ENCODE measurements around the gene CYP1B1.

CYP1B1 gene

GRCh38 chr2:38074764-38075506 is 1.0 kb downstream of the CYP1B1 start:
- DNase-seq, result peak; percentile 37

DNA sequence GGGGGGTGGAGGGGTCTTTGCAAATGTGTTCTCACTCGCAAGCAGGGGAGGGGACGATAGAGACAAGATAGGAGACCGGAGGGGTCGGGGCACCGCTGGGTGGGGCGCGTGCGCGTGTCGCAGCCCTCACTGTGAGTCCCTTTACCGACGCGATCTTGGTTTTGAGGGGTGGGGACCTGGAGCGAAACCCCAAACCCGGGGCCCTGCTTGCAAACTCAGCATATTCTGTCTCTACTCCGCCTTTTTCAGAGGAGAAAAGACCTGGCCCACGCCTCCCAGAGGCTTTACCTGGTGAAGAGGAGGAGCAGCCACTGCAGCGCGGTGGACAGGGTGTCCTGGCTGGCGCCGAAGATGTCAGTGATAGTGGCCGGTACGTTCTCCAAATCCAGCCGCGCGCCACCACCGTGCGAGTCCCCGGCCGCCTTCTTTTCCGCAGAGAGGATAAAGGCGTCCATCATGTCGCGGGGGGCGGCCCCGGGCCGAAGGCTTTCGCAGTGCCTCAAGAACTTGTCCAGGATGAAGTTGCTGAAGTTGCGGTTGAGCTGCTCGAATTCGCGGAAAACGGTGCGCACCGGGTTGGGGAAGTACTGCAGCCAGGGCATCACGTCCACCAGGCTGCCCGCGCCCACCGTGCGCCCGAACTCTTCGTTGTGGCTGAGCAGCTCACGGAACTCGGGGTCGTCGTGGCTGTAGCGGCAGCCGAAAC is 1.7 kb downstream of the CYP1B1 start:
- DNase-seq, result no peak

GRCh38 chr2:38073211-38074057 is 2.5 kb downstream of the CYP1B1 start:
- DNase-seq, result no peak

GRCh38 chr2:38070438-38070837 is 5.5 kb downstream of the CYP1B1 start:
- DNase-seq, result no peak

DNA sequence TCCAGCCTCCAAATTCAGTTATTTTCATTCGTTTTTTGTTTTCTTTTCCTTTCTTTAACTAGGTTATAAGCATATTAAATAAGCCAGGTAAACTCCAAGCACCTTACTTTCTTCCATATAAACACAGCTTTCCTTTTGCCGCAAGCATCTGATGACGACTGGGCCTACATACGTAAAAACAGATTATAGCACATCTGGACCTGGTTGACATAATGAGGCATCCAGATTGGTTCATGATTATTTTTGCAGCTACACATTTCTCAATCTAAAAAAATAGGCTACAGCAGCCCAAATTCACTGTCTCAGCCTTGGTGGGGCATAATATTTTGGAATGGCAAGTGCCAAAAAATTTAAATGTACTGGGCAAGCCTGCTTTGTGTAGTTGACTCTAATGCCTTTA is 7.7 kb downstream of the CYP1B1 start:
- no peak for DNase-seq

- no peak for DNase-seq
Observed at GRCh38 chr2:38066421-38067115, 9.4 kb downstream of the CYP1B1 start.

- peak; percentile 33 for DNase-seq
Observed at GRCh38 chr2:38065502-38066135, 10.3 kb downstream of the CYP1B1 start.

- DNase-seq, result peak; percentile 60
Observed at GRCh38 chr2:38064801-38065501, 11.0 kb downstream of the CYP1B1 start.

- DNase-seq, result no peak
Observed at GRCh38 chr2:38060236-38061018, 15.5 kb downstream of the CYP1B1 start.

DNA sequence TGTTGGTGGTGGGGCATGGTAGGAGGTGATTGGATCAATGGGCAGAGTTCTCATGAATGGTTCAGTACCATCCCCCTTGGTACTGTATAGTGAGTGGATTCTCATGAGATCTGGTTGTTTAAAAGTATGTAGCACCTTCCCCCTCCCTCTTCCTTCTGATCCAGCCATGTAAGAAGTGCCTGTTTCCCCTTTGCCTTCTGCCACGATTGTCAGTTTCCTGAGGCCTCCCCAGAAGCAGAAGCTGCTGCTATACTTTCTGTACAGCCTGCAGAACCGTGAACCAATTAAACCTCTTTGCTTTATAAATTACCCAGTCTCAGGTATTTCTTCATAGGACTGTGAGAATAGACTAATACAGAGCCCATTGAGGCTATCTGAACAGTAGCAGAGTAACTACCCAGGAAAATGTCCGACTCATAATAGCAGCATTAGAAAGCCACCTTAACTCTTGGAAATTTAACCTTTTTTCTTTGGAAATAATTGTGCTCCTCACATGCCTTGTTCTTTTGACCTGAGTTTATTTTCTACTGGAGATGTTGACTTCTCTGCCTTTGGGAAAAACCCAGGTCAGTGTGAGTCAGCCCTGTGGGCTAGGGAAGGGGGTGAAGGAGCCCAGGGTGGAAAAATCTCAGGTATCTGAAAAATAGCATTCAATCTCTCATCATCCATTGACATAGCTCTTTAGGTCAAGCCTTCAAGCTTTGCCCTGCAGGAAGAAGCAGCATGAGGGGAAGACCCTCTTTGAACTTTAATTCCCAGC is 18.1 kb downstream of the CYP1B1 start:
- DNase-seq, result no peak

GRCh38 chr2:38056216-38056615 is 19.7 kb downstream of the CYP1B1 start:
- DNase-seq, result no peak

DNA sequence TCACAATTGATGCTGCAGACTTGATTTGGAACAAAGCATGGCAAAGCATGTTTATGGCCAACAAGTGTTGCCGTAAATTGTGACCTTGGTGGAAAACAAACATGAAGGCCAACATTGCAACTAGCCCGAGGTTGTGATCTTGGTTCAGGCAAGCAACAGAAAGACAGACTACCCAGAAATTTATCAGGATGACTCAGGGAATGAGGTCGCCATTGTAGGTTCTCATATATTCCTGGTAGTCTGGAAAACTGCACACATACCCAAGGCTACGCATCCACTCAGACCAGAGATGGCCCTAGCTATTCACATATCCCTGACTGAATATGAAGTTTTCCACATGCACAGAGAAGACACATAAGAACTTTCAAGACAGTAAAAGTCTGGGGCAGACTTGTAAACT is 30.1 kb downstream of the CYP1B1 start:
- DNase-seq, result no peak

DNA sequence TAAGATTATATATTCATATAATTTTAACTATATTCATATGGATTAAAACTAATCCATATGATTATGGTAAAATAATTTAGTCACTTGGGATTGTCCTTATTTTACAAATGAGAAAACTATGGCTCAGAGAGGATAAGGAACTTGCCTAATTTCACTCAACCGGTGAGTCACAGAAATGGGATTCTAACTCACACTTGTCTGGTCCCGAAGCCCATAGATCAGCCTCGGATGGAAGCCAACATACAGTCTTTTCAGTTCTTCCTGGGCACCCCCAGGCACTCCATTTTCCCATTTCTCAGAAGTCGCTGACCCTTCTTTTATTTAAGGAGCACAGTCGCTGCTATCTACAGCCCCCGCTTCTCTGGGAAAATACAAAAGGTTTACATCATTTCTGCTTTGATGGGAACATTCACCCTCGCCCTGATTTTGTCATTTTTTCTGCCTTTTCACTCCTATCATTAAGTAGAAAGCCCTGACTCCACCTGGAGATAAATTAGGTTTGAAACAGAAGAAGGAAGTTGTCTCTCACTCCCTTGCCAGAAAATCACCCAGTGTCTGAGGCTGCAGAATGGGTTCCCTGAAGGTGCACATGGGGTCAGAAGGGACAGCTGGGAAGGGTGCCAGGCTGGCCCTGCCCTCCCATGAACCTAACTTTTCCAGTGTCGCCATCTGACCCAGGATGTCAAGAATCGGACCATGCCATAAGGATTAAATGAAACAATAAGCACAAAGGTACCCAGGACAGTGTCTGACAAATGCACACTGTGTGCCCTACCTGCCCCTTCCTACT is 36.6 kb downstream of the CYP1B1 start:
- peak; percentile 73 for DNase-seq

DNA sequence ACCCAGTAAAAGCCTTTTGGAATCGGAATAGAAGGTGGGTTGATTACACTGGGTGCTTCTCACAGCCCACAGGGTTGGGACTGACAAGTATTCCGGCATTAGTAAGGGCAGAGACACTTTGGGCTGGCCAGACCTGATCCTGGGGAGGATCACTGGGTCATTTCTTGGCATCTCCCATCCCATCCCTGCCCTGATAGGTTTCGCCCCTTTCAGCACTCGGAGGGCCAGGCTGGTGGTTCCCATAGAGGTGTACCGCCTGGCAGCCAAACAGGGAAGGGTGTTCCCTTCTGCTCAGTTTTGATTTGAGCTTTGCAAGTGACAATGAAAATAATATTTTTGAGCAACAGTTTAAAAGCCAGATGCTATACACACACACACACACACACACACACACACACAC is 37.3 kb downstream of the CYP1B1 start:
- no peak for DNase-seq

GRCh38 chr2:38037757-38038621 is 38.0 kb downstream of the CYP1B1 start:
- peak; percentile 54 for DNase-seq

DNA sequence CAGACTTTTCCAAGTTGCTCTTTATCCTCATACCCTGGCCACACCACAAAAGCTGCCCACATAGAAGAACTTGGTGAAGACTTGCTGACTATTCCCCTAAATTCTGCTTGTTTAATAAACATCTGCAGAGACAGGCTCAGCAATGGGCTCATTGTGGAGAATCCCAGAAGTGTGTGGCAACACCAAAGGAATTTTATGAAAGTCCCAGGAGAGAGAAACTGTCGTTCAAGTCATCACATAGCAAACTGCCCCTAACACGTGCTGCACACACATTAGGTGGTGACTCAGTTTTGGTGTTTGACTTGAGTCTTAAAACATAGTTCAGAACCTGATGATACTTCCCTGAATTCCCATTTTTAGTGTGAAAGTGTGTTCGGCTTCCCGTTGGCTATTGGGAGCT is 38.6 kb downstream of the CYP1B1 start:
- DNase-seq, result peak; percentile 76

GRCh38 chr2:38035968-38036367 is 40.0 kb downstream of the CYP1B1 start:
- no peak for DNase-seq

DNA sequence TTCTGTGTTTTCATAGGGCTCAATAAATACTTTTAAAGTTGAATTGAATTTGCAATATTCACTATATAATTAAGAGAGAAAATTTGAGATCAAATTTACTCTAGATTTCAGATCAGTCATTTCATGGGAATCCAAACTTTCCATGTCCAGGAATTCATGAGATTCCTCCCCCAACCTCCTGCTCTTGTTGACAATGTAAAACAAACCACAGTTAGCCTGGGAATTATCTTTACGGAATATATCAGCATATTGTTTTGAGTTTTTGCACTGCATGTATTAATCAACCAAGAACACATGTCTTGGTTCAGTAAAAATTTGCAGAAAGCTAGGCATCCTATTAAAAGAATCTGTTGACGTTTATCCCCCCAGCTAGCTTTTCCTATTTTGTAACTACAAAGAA is 42.3 kb downstream of the CYP1B1 start:
- peak; percentile 44 for DNase-seq

Data from fibroblast of skin of right biceps (primary cell).